ENCODE data around the gene FAM151A.

Gene FAM151A

DNA sequence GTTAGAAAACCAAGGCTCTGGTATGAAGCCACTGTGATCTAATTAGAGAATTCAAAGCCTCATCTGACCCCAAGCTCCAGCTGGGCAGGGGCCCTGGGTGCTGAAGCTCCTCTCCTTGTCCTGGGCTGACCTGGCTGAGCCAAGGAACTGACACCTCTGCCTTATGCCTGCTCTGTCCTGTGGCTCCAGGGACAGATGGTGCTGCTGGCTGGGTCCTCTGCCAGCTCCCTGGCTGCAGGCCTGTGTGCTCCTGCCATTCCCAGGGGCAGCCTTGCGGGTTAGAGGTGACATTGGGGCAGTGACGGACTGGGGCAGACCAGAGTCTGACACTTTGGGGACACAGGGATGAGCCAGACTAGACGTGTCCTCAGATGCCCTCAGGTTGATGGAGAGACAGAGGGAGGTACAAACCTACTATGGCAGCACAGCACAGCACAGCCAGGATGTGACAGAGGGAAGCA is 63.5 kb downstream of the FAM151A start:
- TF ChIP-seq, protein P1, sequence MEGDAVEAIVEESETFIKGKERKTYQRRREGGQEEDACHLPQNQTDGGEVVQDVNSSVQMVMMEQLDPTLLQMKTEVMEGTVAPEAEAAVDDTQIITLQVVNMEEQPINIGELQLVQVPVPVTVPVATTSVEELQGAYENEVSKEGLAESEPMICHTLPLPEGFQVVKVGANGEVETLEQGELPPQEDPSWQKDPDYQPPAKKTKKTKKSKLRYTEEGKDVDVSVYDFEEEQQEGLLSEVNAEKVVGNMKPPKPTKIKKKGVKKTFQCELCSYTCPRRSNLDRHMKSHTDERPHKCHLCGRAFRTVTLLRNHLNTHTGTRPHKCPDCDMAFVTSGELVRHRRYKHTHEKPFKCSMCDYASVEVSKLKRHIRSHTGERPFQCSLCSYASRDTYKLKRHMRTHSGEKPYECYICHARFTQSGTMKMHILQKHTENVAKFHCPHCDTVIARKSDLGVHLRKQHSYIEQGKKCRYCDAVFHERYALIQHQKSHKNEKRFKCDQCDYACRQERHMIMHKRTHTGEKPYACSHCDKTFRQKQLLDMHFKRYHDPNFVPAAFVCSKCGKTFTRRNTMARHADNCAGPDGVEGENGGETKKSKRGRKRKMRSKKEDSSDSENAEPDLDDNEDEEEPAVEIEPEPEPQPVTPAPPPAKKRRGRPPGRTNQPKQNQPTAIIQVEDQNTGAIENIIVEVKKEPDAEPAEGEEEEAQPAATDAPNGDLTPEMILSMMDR (IDR thresholded peaks at IDR 0.05): no peak

Data from LNCAP (cell line).